Dendritic cell treated with granulocyte-macrophage colony-stimulating factor and Interleukin-4, amounts not matched to agents 40 ng/mL and 50 ng/mL, for 4 days (primary cell): Measurements from ENCODE around the gene NHSL2.

Experiments used
- H3K27ac Mint-ChIP-seq: one replicate; pipeline ENCODE4 v1.8.0; 2022; ENCODE audit warnings: mild to moderate bottlenecking, mixed read lengths
- H3K27me3 Mint-ChIP-seq: one replicate; pipeline ENCODE4 v1.8.0; 2022; ENCODE audit warnings: mild to moderate bottlenecking, mixed read lengths
- H3K36me3 Mint-ChIP-seq: one replicate; pipeline ENCODE4 v1.8.0; 2022; ENCODE audit warnings: low read depth, mixed read lengths
- H3K4me1 Mint-ChIP-seq: one replicate; pipeline ENCODE4 v1.8.0; 2022; ENCODE audit warnings: low read depth, mixed read lengths
- H3K4me3 Mint-ChIP-seq: one replicate; pipeline ENCODE4 v1.8.0; 2022; ENCODE audit warnings: mild to moderate bottlenecking, moderate library complexity, mixed read lengths
- H3K9me3 Mint-ChIP-seq: one replicate; pipeline ENCODE4 v1.8.0; 2022; ENCODE audit warnings: mixed read lengths
- intact Hi-C: fragments of 100-400 bp; cut with micrococcal nuclease; formaldehyde crosslinking; loops from one replicate; pipeline ENCODE4 v1.15.0; 2022

NHSL2 gene

GRCh38 chrX:72023071-72023470, 112.4 kb downstream of the NHSL2 start:
- no peak overlapping the region for H3K4me3 Mint-ChIP-seq
- no peak overlapping the region for H3K27ac Mint-ChIP-seq
- no peaks in the 10 kb centered on the region for H3K9me3 Mint-ChIP-seq
- H3K27me3 Mint-ChIP-seq, result peaks cover 9% of the 10 kb centered on the region
- H3K4me1 Mint-ChIP-seq, result peaks cover 38% of the 10 kb centered on the region
- intact Hi-C loops, result no loop called here
- no peaks in the 10 kb centered on the region for H3K36me3 Mint-ChIP-seq

GRCh38 chrX:72025236-72025770, 114.7 kb downstream of the NHSL2 start:
- Mint-ChIP-seq H3K9me3 (no peaks in the 10 kb centered on the region), H3K4me1 (peaks cover 28% of the 10 kb centered on the region), H3K36me3 (no peaks in the 10 kb centered on the region), H3K4me3 (no peak overlapping the region), H3K27ac (no peak overlapping the region), H3K27me3 (peaks cover 9% of the 10 kb centered on the region)
- intact Hi-C loops, result no loop called here

GRCh38 chrX:72026341-72027023, 115.8 kb downstream of the NHSL2 start:
- H3K4me3 Mint-ChIP-seq, result no peak overlapping the region
- H3K4me1 Mint-ChIP-seq, result peaks cover 16% of the 10 kb centered on the region
- H3K36me3 Mint-ChIP-seq, result no peaks in the 10 kb centered on the region
- H3K27me3 Mint-ChIP-seq, result peaks cover 9% of the 10 kb centered on the region
- intact Hi-C loops, result no loop called here
- H3K27ac Mint-ChIP-seq, result no peak overlapping the region
- no peaks in the 10 kb centered on the region for H3K9me3 Mint-ChIP-seq

- Mint-ChIP-seq H3K9me3 (no peaks in the 10 kb centered on the region), H3K36me3 (no peaks in the 10 kb centered on the region), H3K27ac (no peak overlapping the region), H3K27me3 (peaks cover 6% of the 10 kb centered on the region), H3K4me3 (no peak overlapping the region), H3K4me1 (peaks cover 11% of the 10 kb centered on the region)
- intact Hi-C loops, result no loop called here
Measured at GRCh38 chrX:72027024-72027913, 116.6 kb downstream of the NHSL2 start.

- Mint-ChIP-seq H3K27me3 (peaks cover 6% of the 10 kb centered on the region), H3K27ac (no peak overlapping the region), H3K4me1 (peaks cover 11% of the 10 kb centered on the region), H3K9me3 (no peaks in the 10 kb centered on the region), H3K36me3 (no peaks in the 10 kb centered on the region), H3K4me3 (no peak overlapping the region)
- intact Hi-C loops, result no loop called here
Measured at GRCh38 chrX:72027914-72028307, 117.3 kb downstream of the NHSL2 start.

GRCh38 chrX:72028701-72029470, 118.2 kb downstream of the NHSL2 start:
- intact Hi-C loops, result no loop called here
- no peak overlapping the region for H3K4me3 Mint-ChIP-seq
- H3K27me3 Mint-ChIP-seq, result peaks cover 6% of the 10 kb centered on the region
- no peak overlapping the region for H3K27ac Mint-ChIP-seq
- H3K36me3 Mint-ChIP-seq, result no peaks in the 10 kb centered on the region
- H3K9me3 Mint-ChIP-seq, result no peaks in the 10 kb centered on the region
- H3K4me1 Mint-ChIP-seq, result peaks cover 11% of the 10 kb centered on the region

GRCh38 chrX:72029483-72030411, 119.1 kb downstream of the NHSL2 start:
- Mint-ChIP-seq H3K27ac (no peak overlapping the region), H3K36me3 (no peaks in the 10 kb centered on the region), H3K4me3 (no peak overlapping the region), H3K9me3 (no peaks in the 10 kb centered on the region), H3K27me3 (peaks cover 6% of the 10 kb centered on the region), H3K4me1 (peaks cover 11% of the 10 kb centered on the region)
- intact Hi-C loops, result no loop called here

- Mint-ChIP-seq H3K27ac (no peak overlapping the region), H3K9me3 (no peaks in the 10 kb centered on the region), H3K27me3 (peaks cover 6% of the 10 kb centered on the region), H3K4me1 (peaks cover 11% of the 10 kb centered on the region), H3K4me3 (no peak overlapping the region), H3K36me3 (no peaks in the 10 kb centered on the region)
- intact Hi-C loops, result no loop called here
Measured at GRCh38 chrX:72030431-72030830, 119.8 kb downstream of the NHSL2 start.

- H3K27me3 Mint-ChIP-seq, result peaks cover 5% of the 10 kb centered on the region
- no peak overlapping the region for H3K27ac Mint-ChIP-seq
- no peak overlapping the region for H3K4me3 Mint-ChIP-seq
- no peaks in the 10 kb centered on the region for H3K9me3 Mint-ChIP-seq
- peaks cover 9% of the 10 kb centered on the region for H3K4me1 Mint-ChIP-seq
- no peaks in the 10 kb centered on the region for H3K36me3 Mint-ChIP-seq
- intact Hi-C loops, result no loop called here
Measured at GRCh38 chrX:72031118-72031517, 120.5 kb downstream of the NHSL2 start.

- peaks cover 4% of the 10 kb centered on the region for H3K4me1 Mint-ChIP-seq
- H3K36me3 Mint-ChIP-seq, result no peaks in the 10 kb centered on the region
- H3K9me3 Mint-ChIP-seq, result no peaks in the 10 kb centered on the region
- intact Hi-C loops, result no loop called here
- H3K27me3 Mint-ChIP-seq, result peaks cover 5% of the 10 kb centered on the region
- H3K4me3 Mint-ChIP-seq, result no peak overlapping the region
- no peak overlapping the region for H3K27ac Mint-ChIP-seq
Measured at GRCh38 chrX:72031634-72032033, 121.0 kb downstream of the NHSL2 start.

GRCh38 chrX:72037601-72038000, 127.0 kb downstream of the NHSL2 start:
- Mint-ChIP-seq H3K4me1 (peaks cover 7% of the 10 kb centered on the region), H3K9me3 (no peaks in the 10 kb centered on the region), H3K36me3 (no peaks in the 10 kb centered on the region), H3K27me3 (no peaks in the 10 kb centered on the region), H3K27ac (no peak overlapping the region), H3K4me3 (no peak overlapping the region)
- intact Hi-C loops, result no loop called here

- intact Hi-C loops, result no loop called here
- Mint-ChIP-seq H3K36me3 (no peaks in the 10 kb centered on the region), H3K27ac (no peak overlapping the region), H3K9me3 (no peaks in the 10 kb centered on the region), H3K27me3 (no peaks in the 10 kb centered on the region), H3K4me1 (peaks cover 10% of the 10 kb centered on the region), H3K4me3 (no peak overlapping the region)
Measured at GRCh38 chrX:72038016-72038415, 127.4 kb downstream of the NHSL2 start.

- Mint-ChIP-seq H3K9me3 (no peaks in the 10 kb centered on the region), H3K27ac (no peak overlapping the region), H3K4me3 (no peak overlapping the region), H3K36me3 (no peaks in the 10 kb centered on the region), H3K4me1 (peaks cover 12% of the 10 kb centered on the region), H3K27me3 (no peaks in the 10 kb centered on the region)
- intact Hi-C loops, result no loop called here
Measured at GRCh38 chrX:72038868-72039267, 128.2 kb downstream of the NHSL2 start.
